Glutamatergic neuron (in vitro differentiated cells): ENCODE results near the gene RBSN. TPM values are rescaled to one million over a fixed set of nuclear protein-coding genes. Genes with fewer than 3 reads are reported as not detected.

ENCODE experiments used
- DNase-seq: peaks from one replicate; pipeline ENCODE4 v3.0.0; 2022
- H3K27ac Mint-ChIP-seq: one replicate; pipeline ENCODE4 v1.8.0; 2020; ENCODE audit warnings: mild to moderate bottlenecking, mixed read lengths, inconsistent platforms; ENCODE audit not compliant: unreplicated experiment
- H3K27me3 Mint-ChIP-seq: one replicate; pipeline ENCODE4 v1.8.0; 2020; ENCODE audit warnings: mild to moderate bottlenecking, moderate library complexity, mixed read lengths, inconsistent platforms; ENCODE audit not compliant: unreplicated experiment
- H3K36me3 Mint-ChIP-seq: one replicate; pipeline ENCODE4 v1.8.0; 2020; ENCODE audit warnings: mild to moderate bottlenecking, mixed read lengths, inconsistent platforms; ENCODE audit not compliant: unreplicated experiment
- H3K4me1 Mint-ChIP-seq: one replicate; pipeline ENCODE4 v1.8.0; 2020; ENCODE audit warnings: mild to moderate bottlenecking, low read depth, mixed read lengths, inconsistent platforms; ENCODE audit not compliant: unreplicated experiment
- H3K4me3 Mint-ChIP-seq: one replicate; pipeline ENCODE4 v1.8.0; 2020; ENCODE audit warnings: mild to moderate bottlenecking, mixed read lengths, inconsistent platforms; ENCODE audit not compliant: unreplicated experiment
- H3K9me3 Mint-ChIP-seq: one replicate; pipeline ENCODE4 v1.8.0; 2020; ENCODE audit warnings: mild to moderate bottlenecking, moderate library complexity, mixed read lengths, inconsistent platforms; ENCODE audit not compliant: unreplicated experiment
- total RNA-seq: library from RNA; stranded (reverse); fragmentation: NEBNext Ultra II Directional; extraction: Animal tissue kit (Norgen Biotek cat#: 25700); gene quantifications from one replicate; pipeline ENCODE4 v1.2.1, GENCODE V29; 2021; ENCODE audit not compliant: unreplicated experiment
- TF ChIP-seq, protein P1 (sequence below): fragments of 200-600 bp; sonication (generic); IDR thresholded peaks from one replicate; pipeline ENCODE4 v1.5.0; 2021; ENCODE audit not compliant: partially characterized antibody, unreplicated experiment

RBSN gene
- total RNA-seq, 1 donor from 2014 or later, result 29.4 TPM

DNA sequence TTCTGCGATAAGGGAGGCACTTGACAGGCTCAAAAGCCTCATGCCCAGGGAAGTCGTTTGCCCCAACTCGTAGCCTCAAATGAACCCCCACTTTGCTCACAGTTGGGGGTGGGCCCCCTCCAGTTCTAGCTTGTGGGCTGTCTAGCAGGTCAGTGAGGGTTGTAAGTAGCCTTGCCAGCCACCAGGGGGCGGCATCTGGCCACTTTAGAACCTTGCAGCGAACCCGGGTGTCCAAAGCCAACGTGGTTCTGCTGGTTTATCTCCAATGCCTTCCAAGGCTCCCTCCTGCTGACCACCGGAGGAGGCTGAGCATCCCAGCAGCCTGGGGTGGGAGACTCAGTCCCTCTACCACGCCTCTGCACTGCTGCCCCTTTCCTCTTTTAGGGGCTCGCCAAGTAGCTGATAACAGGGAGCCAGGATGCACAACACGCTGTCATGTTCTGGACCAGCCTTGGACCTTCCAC lies 9.2 kb upstream of the RBSN start:
- peaks cover 3% of the 10 kb centered on the region for H3K27me3 Mint-ChIP-seq
- no peak overlapping the region for H3K27ac Mint-ChIP-seq
- no peak overlapping the region for H3K4me3 Mint-ChIP-seq
- peak; percentile 81 for DNase-seq
- no peaks in the 10 kb centered on the region for H3K36me3 Mint-ChIP-seq
- TF ChIP-seq, protein P1, sequence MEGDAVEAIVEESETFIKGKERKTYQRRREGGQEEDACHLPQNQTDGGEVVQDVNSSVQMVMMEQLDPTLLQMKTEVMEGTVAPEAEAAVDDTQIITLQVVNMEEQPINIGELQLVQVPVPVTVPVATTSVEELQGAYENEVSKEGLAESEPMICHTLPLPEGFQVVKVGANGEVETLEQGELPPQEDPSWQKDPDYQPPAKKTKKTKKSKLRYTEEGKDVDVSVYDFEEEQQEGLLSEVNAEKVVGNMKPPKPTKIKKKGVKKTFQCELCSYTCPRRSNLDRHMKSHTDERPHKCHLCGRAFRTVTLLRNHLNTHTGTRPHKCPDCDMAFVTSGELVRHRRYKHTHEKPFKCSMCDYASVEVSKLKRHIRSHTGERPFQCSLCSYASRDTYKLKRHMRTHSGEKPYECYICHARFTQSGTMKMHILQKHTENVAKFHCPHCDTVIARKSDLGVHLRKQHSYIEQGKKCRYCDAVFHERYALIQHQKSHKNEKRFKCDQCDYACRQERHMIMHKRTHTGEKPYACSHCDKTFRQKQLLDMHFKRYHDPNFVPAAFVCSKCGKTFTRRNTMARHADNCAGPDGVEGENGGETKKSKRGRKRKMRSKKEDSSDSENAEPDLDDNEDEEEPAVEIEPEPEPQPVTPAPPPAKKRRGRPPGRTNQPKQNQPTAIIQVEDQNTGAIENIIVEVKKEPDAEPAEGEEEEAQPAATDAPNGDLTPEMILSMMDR, result peak; percentile 96
- H3K4me1 Mint-ChIP-seq, result peaks cover 8% of the 10 kb centered on the region
- H3K9me3 Mint-ChIP-seq, result peaks cover 2% of the 10 kb centered on the region

DNA sequence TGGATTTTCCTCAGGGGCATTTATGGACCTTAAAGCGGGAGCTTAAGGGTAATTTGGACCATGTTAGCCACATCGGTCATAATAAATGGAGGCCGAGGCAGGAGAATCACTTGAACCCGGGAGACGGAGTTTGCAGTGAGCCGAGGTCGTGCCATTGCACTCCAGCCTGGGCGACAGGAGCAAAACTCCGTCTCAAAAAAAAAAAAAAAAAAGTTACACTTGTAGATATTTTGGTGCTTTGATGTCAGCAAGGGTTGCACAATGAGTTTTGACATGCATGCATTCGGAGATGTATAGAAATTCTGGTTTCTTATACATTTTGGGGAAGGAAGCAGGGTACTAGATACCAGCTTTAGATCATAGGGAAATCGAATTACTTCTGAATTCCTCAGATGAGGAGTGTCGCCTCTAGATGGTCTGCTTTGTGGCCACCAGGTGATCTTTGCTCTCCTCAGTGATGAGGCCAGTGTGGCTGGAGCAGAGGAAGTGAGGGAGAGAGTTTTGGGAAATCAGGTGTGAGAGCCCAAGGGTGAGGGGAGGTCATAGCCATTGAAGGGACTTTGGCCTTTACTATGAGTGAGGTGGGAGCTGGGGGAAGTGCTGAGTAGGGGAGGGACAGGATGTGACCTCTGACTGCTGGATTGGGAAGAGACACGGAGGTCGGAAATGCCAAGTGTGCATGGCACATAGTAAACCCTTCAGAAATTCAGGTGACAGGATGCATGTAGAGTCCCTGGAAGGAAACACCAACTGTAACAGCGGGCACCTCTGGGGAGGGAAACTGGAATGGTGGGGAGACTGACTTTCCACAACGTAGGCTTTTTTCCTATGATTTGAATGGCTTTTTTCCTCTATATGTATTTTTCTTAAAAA lies 8.4 kb upstream of the RBSN start:
- no peak for DNase-seq
- TF ChIP-seq, protein P1, result no peak
- Mint-ChIP-seq H3K27me3 (peaks cover 3% of the 10 kb centered on the region), H3K4me1 (peaks cover 8% of the 10 kb centered on the region), H3K27ac (no peak overlapping the region), H3K36me3 (no peaks in the 10 kb centered on the region), H3K9me3 (peaks cover 2% of the 10 kb centered on the region), H3K4me3 (no peak overlapping the region)

DNA sequence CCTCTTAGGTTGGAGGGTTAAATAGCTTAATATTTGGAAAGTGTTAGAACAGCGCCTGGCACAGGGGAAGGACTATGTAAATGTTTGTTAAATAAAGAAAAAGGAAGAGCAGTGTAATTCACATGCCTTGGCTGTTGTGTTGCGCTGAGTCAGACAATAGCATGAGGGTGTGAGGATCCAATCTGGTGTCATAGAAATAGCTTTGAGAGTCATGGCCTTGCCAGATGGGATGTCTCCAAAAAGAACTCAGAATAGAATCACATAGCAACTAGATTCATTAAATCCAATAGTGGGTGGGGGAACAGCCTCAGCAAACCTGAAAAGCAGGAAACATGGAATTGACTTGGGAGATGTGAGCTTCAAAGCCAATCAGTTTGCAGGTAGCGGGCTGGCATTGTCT lies 3.9 kb upstream of the RBSN start:
- H3K36me3 Mint-ChIP-seq, result no peaks in the 10 kb centered on the region
- H3K27ac Mint-ChIP-seq, result no peak overlapping the region
- H3K4me1 Mint-ChIP-seq, result peaks cover 6% of the 10 kb centered on the region
- no peak for DNase-seq
- TF ChIP-seq, protein P1, result no peak
- peaks cover 5% of the 10 kb centered on the region for H3K27me3 Mint-ChIP-seq
- H3K4me3 Mint-ChIP-seq, result no peak overlapping the region
- no peaks in the 10 kb centered on the region for H3K9me3 Mint-ChIP-seq

DNA sequence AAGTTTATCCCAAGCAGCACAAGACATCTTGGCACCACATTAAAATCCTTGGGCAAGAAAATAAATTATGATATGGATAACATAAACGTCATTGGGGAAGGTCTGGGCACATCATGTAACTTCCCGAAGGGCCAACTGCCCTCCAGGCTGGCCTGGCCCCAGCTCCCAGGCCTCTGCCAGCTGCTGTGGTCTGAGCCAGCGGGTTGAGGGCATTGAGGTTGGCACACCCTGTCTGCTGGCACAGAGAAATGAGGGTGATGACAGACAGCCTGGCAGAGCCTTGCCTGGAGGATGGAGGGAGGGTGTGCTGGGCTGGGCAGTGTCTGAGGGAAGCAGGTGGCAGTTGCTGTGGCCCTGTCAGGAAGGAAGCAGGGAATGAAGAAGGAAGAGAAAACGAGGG lies 3.3 kb upstream of the RBSN start:
- H3K4me3 Mint-ChIP-seq, result no peak overlapping the region
- H3K36me3 Mint-ChIP-seq, result no peaks in the 10 kb centered on the region
- no peaks in the 10 kb centered on the region for H3K9me3 Mint-ChIP-seq
- peaks cover 8% of the 10 kb centered on the region for H3K4me1 Mint-ChIP-seq
- DNase-seq, result no peak
- peaks cover 3% of the 10 kb centered on the region for H3K27me3 Mint-ChIP-seq
- TF ChIP-seq, protein P1, result no peak
- no peak overlapping the region for H3K27ac Mint-ChIP-seq
